Lower leg skin (tissue), 4 donors: ENCODE data around the gene APOB. TPM values are rescaled to one million over a fixed set of nuclear protein-coding genes. Genes with fewer than 3 reads are reported as not detected.

Experiments used
- DNase-seq, 2 donors: peaks; one replicate each; pipeline ENCODE4 v3.0.0-alpha.2; 2019; ENCODE audit warnings: low spot score in 2 of 2
- H3K4me3 ChIP-seq: fragments of 200-600 bp; sonication (generic); 2 replicates; pipeline ENCODE4 v1.5.1; 2017; ENCODE audit warnings: mild to moderate bottlenecking, low read depth; ENCODE audit not compliant: poor library complexity, severe bottlenecking
- POLR2A ChIP-seq, 2 donors: fragments of 450-650 bp; IDR thresholded peaks; one replicate each; pipeline ENCODE4 v1.6.1; 2016 to 2017; ENCODE audit warnings: antibody characterized with exemption in 2 of 2, mild to moderate bottlenecking in 1 of 2, moderate library complexity in 1 of 2
- WGBS, 2 donors: methylation state at CpG; one replicate each; pipeline ENCODE4 v1.1.5; 2018; 5-methylcytosine and 5-hydroxymethylcytosine counted together
- intact Hi-C: fragments of 100-400 bp; cut with DNase I; formaldehyde crosslinking; loops from one replicate; pipeline ENCODE4 v1.15.0; 2023; ENCODE audit warnings: low total_unique reads
- total RNA-seq, 4 donors: library from RNA; depleted of rRNA; stranded (reverse); fragments of >200 nt; gene quantifications; one replicate each; pipeline ENCODE4 v1.1.0, GENCODE V29; 2016
- TF ChIP-seq, protein P1 (sequence below), 3 donors: fragments of 450-650 bp; IDR thresholded peaks; one replicate each; pipeline ENCODE4 v1.5.1; 2016; ENCODE audit warnings: antibody characterized with exemption in 3 of 3, mild to moderate bottlenecking in 3 of 3, moderate library complexity in 2 of 3

Gene APOB
- total RNA-seq, 4 donors from 2014 or later: 2.2 to 3.2 (median 2.3) TPM

DNA sequence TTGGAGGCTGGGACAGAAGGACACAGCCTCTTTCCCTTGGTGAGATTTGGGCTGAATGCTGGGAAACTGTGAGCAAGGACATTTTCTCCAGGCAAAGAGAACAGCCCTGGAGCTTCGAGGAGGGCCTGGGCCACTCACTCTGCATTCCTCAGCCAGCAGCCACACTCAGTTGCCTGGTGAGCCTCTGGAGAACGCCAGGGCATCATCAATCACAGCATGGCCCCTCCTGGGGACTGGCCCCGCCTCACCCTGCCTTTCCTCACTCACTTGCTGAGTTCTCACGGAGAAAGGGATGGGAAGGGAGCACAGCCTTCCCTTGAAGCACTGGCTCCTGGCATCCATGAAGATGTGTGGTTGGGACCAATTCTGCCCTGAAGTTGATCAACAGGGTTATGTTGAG lies 55.0 kb downstream of the APOB start:
- 56 to 70% methylated on average over 3 to 4 of the region's 4 CpGs for WGBS, 2 donors
- no peak for DNase-seq
- no peak overlapping the region for H3K4me3 ChIP-seq
- intact Hi-C loops: no loop called here
- TF ChIP-seq, protein P1, sequence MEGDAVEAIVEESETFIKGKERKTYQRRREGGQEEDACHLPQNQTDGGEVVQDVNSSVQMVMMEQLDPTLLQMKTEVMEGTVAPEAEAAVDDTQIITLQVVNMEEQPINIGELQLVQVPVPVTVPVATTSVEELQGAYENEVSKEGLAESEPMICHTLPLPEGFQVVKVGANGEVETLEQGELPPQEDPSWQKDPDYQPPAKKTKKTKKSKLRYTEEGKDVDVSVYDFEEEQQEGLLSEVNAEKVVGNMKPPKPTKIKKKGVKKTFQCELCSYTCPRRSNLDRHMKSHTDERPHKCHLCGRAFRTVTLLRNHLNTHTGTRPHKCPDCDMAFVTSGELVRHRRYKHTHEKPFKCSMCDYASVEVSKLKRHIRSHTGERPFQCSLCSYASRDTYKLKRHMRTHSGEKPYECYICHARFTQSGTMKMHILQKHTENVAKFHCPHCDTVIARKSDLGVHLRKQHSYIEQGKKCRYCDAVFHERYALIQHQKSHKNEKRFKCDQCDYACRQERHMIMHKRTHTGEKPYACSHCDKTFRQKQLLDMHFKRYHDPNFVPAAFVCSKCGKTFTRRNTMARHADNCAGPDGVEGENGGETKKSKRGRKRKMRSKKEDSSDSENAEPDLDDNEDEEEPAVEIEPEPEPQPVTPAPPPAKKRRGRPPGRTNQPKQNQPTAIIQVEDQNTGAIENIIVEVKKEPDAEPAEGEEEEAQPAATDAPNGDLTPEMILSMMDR (IDR thresholded peaks at IDR 0.05): no peak
- TF ChIP-seq POLR2A (IDR thresholded peaks at IDR 0.05): no peak

DNA sequence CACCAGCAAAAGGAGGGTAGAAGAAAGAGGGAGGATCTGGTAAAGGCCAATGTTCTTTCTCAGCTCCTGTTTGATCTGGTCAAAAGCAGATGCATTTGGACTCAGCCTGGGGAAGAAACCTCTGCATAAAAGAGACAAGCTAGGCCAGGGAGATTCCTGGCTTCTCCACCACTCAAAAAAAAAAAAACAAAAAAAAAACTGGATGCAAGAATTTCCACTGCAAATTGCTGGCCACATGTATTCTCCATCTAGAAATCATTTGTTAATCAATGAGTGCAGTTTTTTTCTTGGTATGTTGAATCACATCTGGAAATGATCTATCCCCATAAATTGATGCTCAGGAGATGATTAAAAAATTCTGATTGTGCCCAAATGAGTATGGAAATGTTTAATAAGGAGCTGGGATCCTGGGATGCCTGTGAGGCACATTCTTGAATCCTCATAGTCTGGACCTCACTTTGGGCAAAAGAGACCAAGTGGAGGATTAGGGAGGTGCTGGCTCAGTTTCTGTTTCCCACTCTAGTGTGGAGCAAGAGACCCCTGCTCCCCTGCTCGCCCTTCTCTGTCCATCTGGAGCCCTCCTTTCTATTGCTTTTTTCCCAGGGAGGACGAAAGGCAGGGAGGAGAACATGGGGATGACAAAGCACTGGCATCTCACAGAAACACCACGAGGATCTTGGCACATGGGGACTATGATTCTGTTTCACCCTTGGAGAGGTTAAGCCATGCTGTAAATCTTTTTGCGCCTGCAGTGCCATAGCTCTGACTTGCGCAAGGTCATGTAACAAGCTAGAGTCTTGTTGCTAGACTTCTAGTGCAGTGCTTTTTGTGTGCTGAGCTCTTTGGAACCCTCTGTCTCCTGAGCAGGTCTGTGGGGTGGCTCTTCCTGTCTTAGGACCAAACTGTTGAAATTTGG lies 57.6 kb downstream of the APOB start:
- H3K4me3 ChIP-seq: no peak overlapping the region
- DNase-seq: peak in 1 of 2 donors; percentile 63
- intact Hi-C loops: no loop called here
- TF ChIP-seq, protein P1 (IDR thresholded peaks at IDR 0.05): no peak
- no peak for TF ChIP-seq POLR2A (IDR thresholded peaks at IDR 0.05)
- 40 to 56% methylated on average over 5 of the region's 5 CpGs for WGBS, 2 donors

DNA sequence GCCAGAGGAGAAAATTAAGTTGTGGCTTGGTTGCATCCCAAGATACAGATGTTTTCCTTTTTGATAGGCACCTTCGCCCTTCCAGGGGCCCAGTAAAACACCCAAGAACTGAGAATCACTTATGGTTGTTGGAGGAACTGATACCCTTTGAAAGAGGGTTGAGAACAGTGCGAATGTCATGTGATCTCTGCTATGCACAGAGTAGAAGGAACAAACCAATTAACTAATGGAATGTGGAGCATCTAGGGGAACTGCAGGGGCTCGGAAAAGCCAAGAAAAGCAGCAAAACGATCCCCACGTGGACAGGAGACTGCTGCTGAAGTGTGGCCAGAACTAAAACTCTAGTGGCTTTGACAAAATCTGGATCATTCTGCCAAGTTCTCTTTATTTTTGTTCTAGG lies 58.8 kb downstream of the APOB start:
- TF ChIP-seq, protein P1 (IDR thresholded peaks at IDR 0.05): no peak
- TF ChIP-seq POLR2A (IDR thresholded peaks at IDR 0.05): no peak
- 36 to 50% methylated on average over 5 of the region's 5 CpGs for whole genome bisulfite sequencing, 2 donors
- intact Hi-C loops: no loop called here
- no peak for DNase-seq
- H3K4me3 ChIP-seq: no peak overlapping the region

DNA sequence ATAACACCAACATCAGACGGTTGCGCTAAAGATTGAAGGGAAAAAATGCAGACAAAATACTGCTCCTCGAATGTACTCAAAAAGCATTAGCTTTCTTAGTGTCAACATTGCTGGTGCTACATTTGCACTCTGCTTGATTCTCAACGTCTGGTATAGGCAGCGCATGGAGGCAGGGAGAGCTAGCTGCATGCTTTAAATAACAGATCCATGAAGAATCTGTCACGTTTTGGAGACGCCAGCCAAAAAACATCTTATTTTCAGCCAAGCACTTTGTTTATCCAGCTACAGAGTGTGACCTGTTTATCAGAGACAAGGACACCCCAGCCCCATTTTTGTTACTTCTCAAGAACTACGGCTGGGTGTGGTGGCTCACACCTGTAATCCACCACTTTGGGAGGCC lies 59.5 kb downstream of the APOB start:
- no peak overlapping the region for H3K4me3 ChIP-seq
- no peak for DNase-seq
- WGBS, 2 donors: 82 to 84% methylated on average over 8 of the region's 8 CpGs
- no peak for TF ChIP-seq POLR2A (IDR thresholded peaks at IDR 0.05)
- TF ChIP-seq, protein P1 (IDR thresholded peaks at IDR 0.05): no peak
- intact Hi-C loops: no loop called here

DNA sequence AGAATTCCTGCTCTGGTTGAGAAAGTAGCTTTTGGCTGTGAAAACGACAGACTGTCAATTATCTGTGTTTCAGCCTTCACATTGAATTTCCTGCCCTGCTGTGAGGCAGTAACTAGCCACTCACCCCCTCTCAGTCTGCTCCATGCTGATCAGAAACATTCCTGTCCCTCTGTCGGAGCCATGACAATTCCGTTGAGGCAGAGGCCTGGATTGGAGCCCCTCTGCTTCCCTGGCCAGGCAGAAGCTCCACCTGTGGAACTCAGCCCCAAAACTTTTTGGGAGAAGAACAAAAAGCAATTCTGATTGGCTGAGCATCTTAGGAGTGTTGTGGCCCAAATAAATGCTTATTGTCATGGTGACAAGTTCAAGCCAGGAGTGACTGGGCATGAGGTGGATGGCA lies 60.0 kb downstream of the APOB start:
- DNase-seq: no peak
- H3K4me3 ChIP-seq: no peak overlapping the region
- intact Hi-C loops: no loop called here
- TF ChIP-seq, protein P1 (IDR thresholded peaks at IDR 0.05): no peak
- TF ChIP-seq POLR2A (IDR thresholded peaks at IDR 0.05): no peak
- 45 to 51% methylated on average over 3 of the region's 3 CpGs for WGBS, 2 donors
